Measurements from ENCODE around the gene FLNB. TPM values are rescaled to one million over a fixed set of nuclear protein-coding genes. Genes with fewer than 3 reads are reported as not detected.
"Not testable (repeated sequence)": the region's sequence is repeated elsewhere in the genome, so short reads cannot be mapped to it uniquely, and the experiment has no call there.

Gene FLNB
- total RNA-seq, 1 experiment from 2014 or later, result 147 TPM

DNA sequence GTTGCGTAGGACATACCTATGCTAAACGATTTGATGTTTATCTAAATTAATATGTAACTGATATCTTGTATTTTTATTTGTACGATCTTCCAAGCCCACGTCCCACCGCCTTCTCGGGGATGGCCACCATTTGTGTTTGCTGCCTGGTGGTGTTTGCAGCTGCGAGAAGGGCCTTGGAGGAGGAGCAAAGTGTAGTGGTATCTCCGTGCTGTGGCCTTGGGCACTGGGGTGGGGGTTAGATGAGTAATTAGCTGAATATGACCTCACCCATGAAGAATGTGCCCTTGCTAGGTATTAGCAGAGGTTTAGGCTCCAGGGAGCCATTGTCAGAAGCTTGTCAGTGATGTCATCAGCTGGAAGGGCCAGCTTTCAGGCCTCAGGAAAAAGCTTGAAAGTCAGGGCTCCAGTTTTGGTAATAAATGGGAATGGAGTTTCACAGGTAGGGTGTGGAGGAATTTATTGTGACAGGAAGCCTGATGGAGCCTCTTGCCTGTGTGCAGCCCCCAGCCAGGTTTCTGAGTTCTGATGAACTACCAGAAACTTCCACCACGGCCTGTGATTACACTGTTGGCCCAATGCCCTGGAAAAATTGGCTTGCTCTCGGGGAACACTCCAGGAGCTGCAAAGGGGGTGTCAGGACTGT, 41.0 kb downstream of the FLNB start:
- Mint-ChIP-seq H3K4me3 (ENCODE audit: low read depth, unreplicated experiment) (peak overlapping the region; percentile 59), H3K9me3 (ENCODE audit: low read depth, unreplicated experiment) (no peaks in the 10 kb centered on the region), H3K27ac (ENCODE audit: unreplicated experiment) (peak overlapping the region; percentile 99), H3K4me1 (ENCODE audit: low read depth, unreplicated experiment) (peaks cover 66% of the 10 kb centered on the region), H3K36me3 (ENCODE audit: insufficient read depth, unreplicated experiment) (peaks cover 46% of the 10 kb centered on the region), H3K27me3 (ENCODE audit: unreplicated experiment) (no peaks in the 10 kb centered on the region)
- CTCF ChIA-PET, result interaction anchor here (1.0 to 1.8 kb wide), 6 partner anchors 10 to 41 kb away, joined by 3 to 10 read pairs (median 6); partner anchors contain the start of gene FLNB
- intact Hi-C loops (cut with micrococcal nuclease; ENCODE audit: unreplicated experiment), result loop anchor here (5.0 kb wide), 1 partner anchor 87 kb away; no protein-coding TSS in a partner anchor
- peak; percentile 87 for DNase-seq
- no TSS peak for BruUV-seq (replicated peaks)
- TF ChIP-seq, protein P1, sequence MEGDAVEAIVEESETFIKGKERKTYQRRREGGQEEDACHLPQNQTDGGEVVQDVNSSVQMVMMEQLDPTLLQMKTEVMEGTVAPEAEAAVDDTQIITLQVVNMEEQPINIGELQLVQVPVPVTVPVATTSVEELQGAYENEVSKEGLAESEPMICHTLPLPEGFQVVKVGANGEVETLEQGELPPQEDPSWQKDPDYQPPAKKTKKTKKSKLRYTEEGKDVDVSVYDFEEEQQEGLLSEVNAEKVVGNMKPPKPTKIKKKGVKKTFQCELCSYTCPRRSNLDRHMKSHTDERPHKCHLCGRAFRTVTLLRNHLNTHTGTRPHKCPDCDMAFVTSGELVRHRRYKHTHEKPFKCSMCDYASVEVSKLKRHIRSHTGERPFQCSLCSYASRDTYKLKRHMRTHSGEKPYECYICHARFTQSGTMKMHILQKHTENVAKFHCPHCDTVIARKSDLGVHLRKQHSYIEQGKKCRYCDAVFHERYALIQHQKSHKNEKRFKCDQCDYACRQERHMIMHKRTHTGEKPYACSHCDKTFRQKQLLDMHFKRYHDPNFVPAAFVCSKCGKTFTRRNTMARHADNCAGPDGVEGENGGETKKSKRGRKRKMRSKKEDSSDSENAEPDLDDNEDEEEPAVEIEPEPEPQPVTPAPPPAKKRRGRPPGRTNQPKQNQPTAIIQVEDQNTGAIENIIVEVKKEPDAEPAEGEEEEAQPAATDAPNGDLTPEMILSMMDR (IDR thresholded peaks at IDR 0.05; ENCODE audit: unreplicated experiment), result no peak

DNA sequence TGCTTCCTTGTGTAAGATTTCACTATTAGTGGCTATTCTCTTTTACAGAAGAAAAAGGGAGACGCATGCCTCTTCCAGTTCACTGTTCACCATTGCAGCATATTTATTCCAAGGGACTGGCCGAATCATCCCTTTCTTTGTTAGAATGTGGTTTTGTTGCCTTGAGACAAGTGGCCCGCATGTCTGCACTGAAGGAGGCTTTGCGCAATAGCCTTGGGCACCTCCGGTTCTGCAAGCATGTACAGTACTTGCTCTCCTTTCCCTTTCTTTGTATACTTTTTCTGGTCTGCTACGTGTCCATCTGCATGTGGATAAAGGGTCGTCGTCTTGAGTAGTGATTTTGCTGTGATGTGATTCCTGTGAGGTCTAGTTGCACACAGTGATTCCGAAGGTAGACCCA, 43.0 kb downstream of the FLNB start:
- Mint-ChIP-seq H3K27me3 (ENCODE audit: unreplicated experiment) (no peaks in the 10 kb centered on the region), H3K4me3 (ENCODE audit: low read depth, unreplicated experiment) (peak overlapping the region; percentile 36), H3K36me3 (ENCODE audit: insufficient read depth, unreplicated experiment) (peaks cover 42% of the 10 kb centered on the region), H3K4me1 (ENCODE audit: low read depth, unreplicated experiment) (peaks cover 67% of the 10 kb centered on the region), H3K27ac (ENCODE audit: unreplicated experiment) (peak overlapping the region; percentile 99), H3K9me3 (ENCODE audit: low read depth, unreplicated experiment) (no peaks in the 10 kb centered on the region)
- no TSS peak for BruUV-seq (replicated peaks)
- TF ChIP-seq, protein P1 (IDR thresholded peaks at IDR 0.05; ENCODE audit: unreplicated experiment), result no peak
- intact Hi-C loops (cut with micrococcal nuclease; ENCODE audit: unreplicated experiment), result loop anchor here (1.0 to 5.0 kb wide), 2 partner anchors 41 kb away; no protein-coding TSS in a partner anchor
- DNase-seq, result peak; percentile 46
- CTCF ChIA-PET, result interaction anchor here (0.9 to 2.7 kb wide), 3 partner anchors 29 to 43 kb away, joined by 3 to 11 read pairs (median 3); partner anchors contain the start of gene FLNB

DNA sequence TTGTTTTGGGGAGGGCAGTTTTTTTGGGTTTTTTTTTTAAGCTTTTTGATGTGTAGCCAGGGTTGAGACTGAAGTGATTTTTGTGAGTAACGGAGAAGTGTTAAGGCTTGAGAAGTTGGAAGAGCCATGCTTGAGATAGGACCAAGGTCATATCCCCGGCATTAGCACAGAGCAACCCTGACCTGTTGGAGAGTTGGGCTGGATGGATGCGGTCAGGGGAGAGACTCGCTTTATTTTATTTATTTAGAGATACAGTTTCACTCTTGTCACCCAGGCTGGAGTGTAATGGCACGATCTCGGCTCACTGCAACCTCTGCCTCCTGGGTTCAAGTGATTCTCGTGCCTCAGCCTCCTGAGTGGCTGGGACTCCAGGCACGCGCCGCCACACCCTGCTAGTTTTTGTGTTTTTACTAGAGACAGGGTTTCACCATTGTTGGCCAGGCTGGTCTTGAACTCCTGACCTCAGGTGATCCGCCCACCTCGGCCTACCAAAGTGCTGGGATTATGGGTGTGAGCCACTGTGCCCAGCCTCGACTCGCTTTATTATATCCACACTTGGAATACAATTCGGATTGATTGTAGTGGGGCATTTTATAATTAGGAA, 43.5 kb downstream of the FLNB start:
- peak overlapping the region; percentile 36 for H3K4me3 Mint-ChIP-seq (ENCODE audit: low read depth, unreplicated experiment)

DNA sequence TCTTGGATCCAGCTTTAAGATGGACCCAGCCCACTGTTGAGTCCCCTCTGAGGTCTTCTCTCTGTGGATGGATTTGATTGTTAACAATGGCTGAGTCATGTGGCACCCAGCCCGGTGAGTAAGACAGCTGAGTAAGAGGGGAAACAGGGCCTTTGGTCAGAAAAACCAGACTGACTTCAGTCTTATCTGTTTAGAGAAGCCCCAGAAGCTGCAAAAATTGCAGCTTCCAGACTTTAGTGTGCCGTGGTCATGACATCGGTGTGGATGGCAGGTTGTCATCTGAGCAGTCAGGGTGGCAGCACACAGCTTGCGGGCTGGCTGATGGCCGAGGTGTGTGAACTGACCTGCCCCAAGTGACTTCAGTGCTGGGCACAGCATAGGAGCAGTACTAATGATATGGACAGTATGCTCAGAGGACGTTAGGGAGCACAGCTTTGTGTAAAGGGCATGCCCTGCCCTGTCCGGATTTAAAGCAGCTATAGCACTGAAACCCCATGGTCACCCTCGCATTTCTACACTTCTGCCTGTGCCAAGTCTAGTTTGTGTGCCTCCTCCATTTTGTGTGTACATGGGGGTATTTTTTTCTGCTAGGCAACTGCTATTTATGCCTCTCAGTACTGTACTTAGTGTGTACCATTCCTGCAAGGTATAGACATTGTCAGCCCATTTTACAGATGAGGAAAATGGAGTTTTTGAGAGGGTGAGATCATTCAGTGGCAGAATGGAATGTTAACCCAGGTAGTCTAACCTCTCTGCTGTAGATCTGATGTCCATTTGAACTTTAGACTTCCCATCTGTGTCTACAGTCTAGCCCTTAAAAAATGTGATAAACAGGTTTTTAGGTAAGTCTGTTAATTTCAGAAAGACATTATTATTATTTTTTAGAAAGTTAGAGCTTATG, 44.4 kb downstream of the FLNB start:
- TF ChIP-seq, protein P1 (IDR thresholded peaks at IDR 0.05; ENCODE audit: unreplicated experiment), result no peak
- intact Hi-C loops (cut with micrococcal nuclease; ENCODE audit: unreplicated experiment), result loop anchor here (5.0 kb wide), 1 partner anchor 40 kb away; no protein-coding TSS in a partner anchor
- Mint-ChIP-seq H3K9me3 (ENCODE audit: low read depth, unreplicated experiment) (no peaks in the 10 kb centered on the region), H3K27ac (ENCODE audit: unreplicated experiment) (peak overlapping the region; percentile 99), H3K36me3 (ENCODE audit: insufficient read depth, unreplicated experiment) (peaks cover 50% of the 10 kb centered on the region), H3K27me3 (ENCODE audit: unreplicated experiment) (no peaks in the 10 kb centered on the region), H3K4me3 (ENCODE audit: low read depth, unreplicated experiment) (peak overlapping the region; percentile 36), H3K4me1 (ENCODE audit: low read depth, unreplicated experiment) (peaks cover 61% of the 10 kb centered on the region)
- peak; percentile 77 for DNase-seq
- no TSS peak for BruUV-seq (replicated peaks)
- CTCF ChIA-PET, result interaction anchor here (0.6 to 2.7 kb wide), 4 partner anchors 11 to 59 kb away, joined by 3 to 11 read pairs (median 5); partner anchors contain the start of gene FLNB

More for the DNA sequence above, 43.5 kb downstream of the FLNB start:
- not testable (repeated sequence) for BruUV-seq (replicated peaks); H3K27me3 Mint-ChIP-seq (ENCODE audit: unreplicated experiment); H3K9me3 Mint-ChIP-seq (ENCODE audit: low read depth, unreplicated experiment)
- intact Hi-C loops (cut with micrococcal nuclease; ENCODE audit: unreplicated experiment), result loop anchor here (1.0 to 5.0 kb wide), 2 partner anchors 41 kb away; no protein-coding TSS in a partner anchor
- DNase-seq, result peak; percentile 37
- peaks cover 43% of the 10 kb centered on the region for H3K36me3 Mint-ChIP-seq (ENCODE audit: insufficient read depth, unreplicated experiment)
- CTCF ChIA-PET, result interaction anchor here (1.0 to 2.7 kb wide), 4 partner anchors 11 to 60 kb away, joined by 3 to 11 read pairs (median 5); partner anchors contain the start of gene FLNB
- H3K27ac Mint-ChIP-seq (ENCODE audit: unreplicated experiment), result peak overlapping the region; percentile 99
- peaks cover 62% of the 10 kb centered on the region for H3K4me1 Mint-ChIP-seq (ENCODE audit: low read depth, unreplicated experiment)

Data from Calu3 (cell line).